ENCODE data around the gene PIGB. TPM values are rescaled to one million over a fixed set of nuclear protein-coding genes. Genes with fewer than 3 reads are reported as not detected.
"Not testable (repeated sequence)": the region's sequence is repeated elsewhere in the genome, so short reads cannot be mapped to it uniquely, and the experiment has no call there.

Gene PIGB
- total RNA-seq, 1 donor from 2014 or later = 10.9 TPM

DNA sequence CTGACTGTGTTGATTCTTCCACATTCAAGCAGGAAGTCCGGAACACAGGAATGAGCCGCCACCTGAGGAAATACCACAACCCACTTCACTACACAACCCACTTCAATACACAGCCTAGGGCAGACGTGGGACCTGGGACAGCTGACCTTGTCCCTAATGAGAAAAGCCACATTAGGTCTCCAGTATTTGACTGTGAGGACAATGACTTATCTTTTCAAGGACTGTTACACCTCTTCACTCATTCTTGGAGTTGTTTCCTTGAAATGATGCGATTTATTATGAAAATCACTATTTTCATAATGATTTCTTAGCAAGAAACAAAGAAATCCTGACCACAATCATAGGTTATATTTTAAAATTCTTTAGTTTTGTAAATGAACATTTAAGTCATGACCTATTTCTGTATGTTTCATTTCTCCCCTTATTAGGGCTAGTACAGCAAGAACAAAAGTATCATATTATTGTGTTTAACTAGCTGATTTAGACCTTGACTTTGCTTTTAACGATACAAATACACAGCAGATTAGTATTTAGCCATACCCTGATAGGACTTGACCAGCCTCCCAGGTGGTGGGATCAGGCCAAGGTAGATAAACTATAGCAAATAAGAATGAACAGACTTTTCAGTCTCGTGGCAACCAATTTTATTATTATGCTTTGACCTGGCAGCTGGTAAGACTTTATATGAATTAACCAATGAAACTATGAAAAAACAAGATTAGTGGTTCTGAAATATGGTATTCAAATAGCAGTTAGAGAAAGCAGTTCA is 35.5 kb upstream of the PIGB start:
- H3K27me3 ChIP-seq (ENCODE audit: control insufficient read depth, insufficient read depth, low read length) = no peaks in the 10 kb centered on the region
- no peak for DNase-seq (ENCODE audit: low read depth)
- no peak overlapping the region for H3K4me3 ChIP-seq (ENCODE audit: low read depth, low read length)
- TF ChIP-seq, protein P1, sequence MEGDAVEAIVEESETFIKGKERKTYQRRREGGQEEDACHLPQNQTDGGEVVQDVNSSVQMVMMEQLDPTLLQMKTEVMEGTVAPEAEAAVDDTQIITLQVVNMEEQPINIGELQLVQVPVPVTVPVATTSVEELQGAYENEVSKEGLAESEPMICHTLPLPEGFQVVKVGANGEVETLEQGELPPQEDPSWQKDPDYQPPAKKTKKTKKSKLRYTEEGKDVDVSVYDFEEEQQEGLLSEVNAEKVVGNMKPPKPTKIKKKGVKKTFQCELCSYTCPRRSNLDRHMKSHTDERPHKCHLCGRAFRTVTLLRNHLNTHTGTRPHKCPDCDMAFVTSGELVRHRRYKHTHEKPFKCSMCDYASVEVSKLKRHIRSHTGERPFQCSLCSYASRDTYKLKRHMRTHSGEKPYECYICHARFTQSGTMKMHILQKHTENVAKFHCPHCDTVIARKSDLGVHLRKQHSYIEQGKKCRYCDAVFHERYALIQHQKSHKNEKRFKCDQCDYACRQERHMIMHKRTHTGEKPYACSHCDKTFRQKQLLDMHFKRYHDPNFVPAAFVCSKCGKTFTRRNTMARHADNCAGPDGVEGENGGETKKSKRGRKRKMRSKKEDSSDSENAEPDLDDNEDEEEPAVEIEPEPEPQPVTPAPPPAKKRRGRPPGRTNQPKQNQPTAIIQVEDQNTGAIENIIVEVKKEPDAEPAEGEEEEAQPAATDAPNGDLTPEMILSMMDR (IDR thresholded peaks at IDR 0.05; ENCODE audit: insufficient read depth, low read length, poor library complexity, severe bottlenecking) = no peak
- H3K36me3 ChIP-seq (ENCODE audit: control insufficient read depth, insufficient read depth, low read length) = no peaks in the 10 kb centered on the region

DNA sequence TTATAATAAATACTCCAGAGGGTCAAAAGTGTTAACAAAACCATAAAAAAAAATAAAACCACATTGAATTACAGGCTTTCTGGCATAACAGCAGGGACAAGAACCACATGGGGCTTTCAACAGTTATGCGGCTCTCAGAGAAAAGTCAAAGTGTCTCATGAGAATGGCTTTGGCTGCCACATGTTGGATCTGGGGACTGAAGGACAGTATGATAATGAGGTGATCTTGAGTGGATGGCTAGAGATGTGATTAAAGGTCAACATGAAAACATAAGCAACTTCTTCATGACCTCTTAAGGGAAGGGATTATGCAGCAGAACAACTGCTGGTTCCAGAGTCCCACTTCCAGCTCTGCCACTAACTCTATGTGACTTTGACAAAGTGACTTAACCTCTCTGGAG is 34.6 kb upstream of the PIGB start:
- no peak for DNase-seq (ENCODE audit: low read depth)
- H3K4me3 ChIP-seq (ENCODE audit: low read depth, low read length) = no peak overlapping the region
- no peaks in the 10 kb centered on the region for H3K36me3 ChIP-seq (ENCODE audit: control insufficient read depth, insufficient read depth, low read length)
- H3K27me3 ChIP-seq (ENCODE audit: control insufficient read depth, insufficient read depth, low read length) = no peaks in the 10 kb centered on the region
- TF ChIP-seq, protein P1 (IDR thresholded peaks at IDR 0.05; ENCODE audit: insufficient read depth, low read length, poor library complexity, severe bottlenecking) = no peak

DNA sequence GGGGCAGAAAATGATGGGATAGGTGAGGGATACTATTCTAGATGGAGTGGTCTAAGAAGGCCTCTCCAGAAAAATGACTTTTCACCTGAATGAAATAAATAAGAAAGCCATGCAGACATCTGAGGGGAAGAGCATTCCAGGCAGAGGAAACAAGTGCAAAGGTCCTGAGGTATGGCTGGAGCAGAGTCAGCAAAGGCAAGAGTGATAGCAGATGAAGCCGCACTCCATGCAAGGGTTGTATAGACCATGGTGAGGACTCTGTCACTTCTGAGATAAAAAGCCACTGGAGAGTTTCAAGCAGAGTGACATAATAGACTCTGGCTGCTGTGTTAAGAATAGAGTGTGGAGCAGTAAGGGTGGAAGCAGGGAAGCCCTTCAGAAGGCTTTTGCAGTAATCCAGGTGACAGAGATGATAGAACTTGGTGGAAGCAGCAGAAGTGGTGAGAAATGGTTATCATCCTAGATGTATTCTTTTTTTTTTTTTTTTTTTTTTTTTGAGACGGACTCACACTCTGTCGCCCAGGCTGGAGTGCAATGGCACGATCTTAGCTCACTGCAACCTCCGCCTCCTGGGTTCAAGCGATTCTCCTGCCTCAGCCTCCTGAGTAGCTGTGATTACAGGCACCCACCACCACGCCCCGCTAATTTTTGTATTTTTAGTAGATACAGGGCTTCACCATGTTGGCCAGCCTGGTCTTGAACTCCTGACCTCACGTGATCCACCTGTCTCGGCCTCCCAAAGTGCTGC is 32.4 kb upstream of the PIGB start:
- not testable (repeated sequence) for H3K27me3 ChIP-seq (ENCODE audit: control insufficient read depth, insufficient read depth, low read length); H3K4me3 ChIP-seq (ENCODE audit: low read depth, low read length); DNase-seq (ENCODE audit: low read depth); H3K36me3 ChIP-seq (ENCODE audit: control insufficient read depth, insufficient read depth, low read length)

DNA sequence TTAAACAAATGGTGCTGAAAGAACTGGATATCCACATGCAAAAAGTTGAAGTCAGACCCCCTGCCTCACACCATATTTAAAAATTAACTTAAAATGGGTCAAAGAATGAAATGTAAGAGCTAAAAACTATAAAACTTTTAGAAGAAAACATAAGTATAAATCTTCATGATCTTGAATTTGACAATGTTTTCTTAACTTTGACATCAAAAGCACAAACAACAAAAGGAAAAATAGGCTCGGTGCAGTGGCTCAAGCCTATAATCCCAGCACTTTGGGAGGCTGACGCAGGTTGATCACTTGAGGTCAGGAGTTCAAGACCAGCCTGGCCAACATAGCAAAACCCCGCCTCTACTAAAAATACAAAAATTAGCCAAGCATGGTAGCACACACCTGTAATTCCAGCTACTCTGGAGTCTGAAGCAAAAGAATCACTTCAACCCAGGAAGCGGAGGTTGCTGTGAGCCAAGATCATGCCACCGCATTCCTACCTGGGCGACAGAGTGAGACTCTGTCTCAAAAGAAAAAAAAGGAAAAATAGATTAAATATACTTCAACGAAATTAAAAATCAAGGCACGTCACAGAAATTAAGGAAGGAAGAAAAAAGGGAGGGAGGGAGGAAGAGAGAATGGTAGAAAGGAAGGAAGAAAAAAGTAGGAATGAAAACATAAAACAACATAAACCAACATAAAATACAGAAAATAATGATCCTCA is 30.9 kb upstream of the PIGB start:
- H3K36me3 ChIP-seq (ENCODE audit: control insufficient read depth, insufficient read depth, low read length) = no peaks in the 10 kb centered on the region
- DNase-seq (ENCODE audit: low read depth) = no peak
- TF ChIP-seq, protein P1 (IDR thresholded peaks at IDR 0.05; ENCODE audit: insufficient read depth, low read length, poor library complexity, severe bottlenecking) = no peak
- no peak overlapping the region for H3K4me3 ChIP-seq (ENCODE audit: low read depth, low read length)
- no peaks in the 10 kb centered on the region for H3K27me3 ChIP-seq (ENCODE audit: control insufficient read depth, insufficient read depth, low read length)

DNA sequence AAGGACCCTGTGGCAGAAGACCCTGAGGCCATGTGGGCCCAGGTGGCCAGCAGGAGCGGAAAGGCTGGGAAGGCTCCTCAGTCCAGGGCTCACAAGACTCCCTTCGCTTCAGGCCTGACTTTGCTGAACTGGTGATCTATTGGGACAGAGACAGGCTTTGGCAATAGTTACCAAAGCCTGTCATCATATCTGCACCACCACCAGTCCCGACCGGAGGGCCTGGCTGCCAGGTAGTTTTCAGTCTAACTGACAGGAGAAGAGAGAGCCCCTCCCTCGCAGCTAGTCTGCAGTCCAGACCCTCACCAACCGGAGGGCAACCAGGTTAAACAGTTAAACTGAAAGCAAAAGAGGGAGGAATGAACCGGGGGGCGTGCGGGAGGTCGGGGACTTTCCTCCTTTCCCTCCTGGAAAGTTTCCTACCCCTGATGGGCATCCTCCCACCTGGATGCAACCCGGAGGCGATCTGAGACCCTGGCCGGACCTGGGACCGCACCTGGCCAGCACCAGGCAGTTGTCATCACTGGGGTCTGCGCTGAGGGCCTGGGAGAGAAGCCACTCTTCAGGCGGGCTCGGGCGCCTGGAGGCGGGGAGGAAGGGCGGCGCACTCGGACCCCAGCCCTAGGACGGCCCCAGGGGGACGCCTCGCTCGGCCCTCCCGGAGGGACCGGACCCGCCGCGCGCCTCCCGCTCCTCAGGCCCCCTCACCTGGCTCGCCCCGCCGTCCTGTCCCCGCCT is 29.8 kb upstream of the PIGB start:
- Histone ChIP-seq H3K27me3 (ENCODE audit: control insufficient read depth, insufficient read depth, low read length) (no peaks in the 10 kb centered on the region), H3K36me3 (ENCODE audit: control insufficient read depth, insufficient read depth, low read length) (no peaks in the 10 kb centered on the region), H3K4me3 (ENCODE audit: low read depth, low read length) (peak overlapping the region; percentile 88)
- no peak for DNase-seq (ENCODE audit: low read depth)
- TF ChIP-seq, protein P1 (IDR thresholded peaks at IDR 0.05; ENCODE audit: insufficient read depth, low read length, poor library complexity, severe bottlenecking) = no peak
